Measurements from ENCODE around the gene BRD3. TPM values are rescaled to one million over a fixed set of nuclear protein-coding genes. Genes with fewer than 3 reads are reported as not detected.

Gene BRD3
- total and polyA plus RNA-seq, 2 of the 8 experiments (the other 6 are each of a cell fraction or from before 2014, with no cell fraction given), result 31.0 to 82.7 TPM

GRCh38 chr9:134088063-134088725 is 20.4 kb upstream of the BRD3 start (continued):
- TF ChIP-seq RBBP5 (IDR thresholded peaks at IDR 0.05; ENCODE audit: borderline replicate concordance, low read depth, low read length) (no peak), SIRT6 (IDR thresholded peaks at IDR 0.05; ENCODE audit: low read length) (no peak), YY1 (IDR thresholded peaks at IDR 0.05; ENCODE audit: low read depth, low read length) (no peak), EZH2 (IDR thresholded peaks at IDR 0.05; ENCODE audit: low read depth, low read length, severe bottlenecking) (no peak), RAD21 (IDR thresholded peaks at IDR 0.05 in 1 of 2, conservative IDR thresholded peaks at IDR 0.05 in 1 of 2; ENCODE audit: low read depth in 2 of 2, low read length in 2 of 2) (no peak)
